H1 (cell line): ENCODE data around the gene ASRGL1. TPM values are rescaled to one million over a fixed set of nuclear protein-coding genes. Genes with fewer than 3 reads are reported as not detected.
A peak's percentile ranks its signal among the peaks of the same experiment; 100 is the strongest.

Experiments
- CTCF ChIA-PET: fragments of 300-600 bp; sonication (Branson Sonifier 250); formaldehyde crosslinking; loops from one replicate; lab custom pipeline; 2021; ENCODE audit not compliant: partially characterized antibody; lab: Charles Lee
- POLR2A ChIA-PET: fragments of 300-600 bp; sonication (Branson Sonifier 250); formaldehyde crosslinking; loops from one replicate; lab custom pipeline; 2021; ENCODE audit warnings: inconsistent platforms; ENCODE audit not compliant: partially characterized antibody; lab: Charles Lee
- DNase-seq, 2 experiments: peaks; one replicate each; pipeline versions ENCODE4 v3.0.0 to v3.0.0-alpha.2; 2010 to 2022; ENCODE audit warnings: low spot score in 2 of 2, low read depth in 1 of 2, mixed read lengths in 1 of 2
- FAIRE-seq: peaks from 2 replicates; lab custom pipeline; 2011; peaks lifted over from hg19 to GRCh38; lab: Jason Lieb, UNC
- H2AFZ ChIP-seq: 2 replicates; pipeline ENCODE4 v1.8.1; 2012; ENCODE audit warnings: low read length, inconsistent platforms
- H2AK5ac ChIP-seq: 2 replicates; pipeline ENCODE4 v1.6.1; 2013; ENCODE audit warnings: low read depth, low read length
- H2BK120ac ChIP-seq: replicated peaks from 2 replicates; pipeline ENCODE3; 2013; ENCODE audit warnings: low read depth, low read length, inconsistent platforms
- H2BK12ac ChIP-seq: 2 replicates; pipeline ENCODE4 v1.6.1; 2013; ENCODE audit warnings: low read depth, low read length
- H2BK15ac ChIP-seq: 2 replicates; pipeline ENCODE4 v1.6.1; 2013; ENCODE audit warnings: low read length
- H2BK20ac ChIP-seq: 2 replicates; pipeline ENCODE4 v1.6.1; 2013; ENCODE audit warnings: low read length
- H2BK5ac ChIP-seq: 2 replicates; pipeline ENCODE4 v1.6.1; 2013; ENCODE audit warnings: low read depth, low read length
- H3K14ac ChIP-seq: 2 replicates; pipeline ENCODE4 v1.6.1; 2013; ENCODE audit warnings: inconsistent platforms; ENCODE audit not compliant: insufficient read length
- H3K18ac ChIP-seq: 2 replicates; pipeline ENCODE4 v1.6.1; 2013; ENCODE audit warnings: low read length; ENCODE audit errors: extremely low read depth
- H3K23ac ChIP-seq: 2 replicates; pipeline ENCODE4 v1.6.1; 2013; ENCODE audit warnings: inconsistent platforms; ENCODE audit not compliant: insufficient read length
- H3K23me2 ChIP-seq: 2 replicates; pipeline ENCODE4 v1.6.1; 2013; ENCODE audit warnings: low read depth, low read length
- H3K27ac ChIP-seq: 2 replicates; pipeline ENCODE4 v1.6.1; 2011; ENCODE audit warnings: low read depth, low read length, inconsistent platforms
- H3K27me3 ChIP-seq, 4 experiments: replicated peaks in 1 of 4; 1 replicate in 1 of 4; 2 replicates in 3 of 4; pipeline versions ENCODE4 v1.6.1 to v1.8.1; 2011 to 2013; ENCODE audit warnings: low read length in 3 of 4, mild to moderate bottlenecking in 3 of 4, inconsistent platforms in 2 of 4, mixed read lengths in 2 of 4, moderate library complexity in 1 of 4; ENCODE audit not compliant: control insufficient read depth in 3 of 4, insufficient read depth in 3 of 4; ENCODE audit errors: extremely low read depth in 1 of 4
- H3K36me3 ChIP-seq, 4 experiments: 2 replicates each; pipeline versions ENCODE4 v1.6.1 to v1.8.1; 2011 to 2013; ENCODE audit warnings: mild to moderate bottlenecking in 4 of 4, low read length in 3 of 4, moderate library complexity in 2 of 4, control low read depth in 1 of 4, inconsistent platforms in 1 of 4; ENCODE audit not compliant: insufficient read depth in 4 of 4, control insufficient read depth in 2 of 4
- H3K4ac ChIP-seq: replicated peaks from 2 replicates; pipeline ENCODE3; 2013; ENCODE audit warnings: low read length, low read depth, mixed read lengths, inconsistent platforms; ENCODE audit not compliant: insufficient read length
- H3K4me1 ChIP-seq, 4 experiments: replicated peaks in 1 of 4; 1 replicate in 1 of 4; 2 replicates in 3 of 4; pipeline versions ENCODE4 v1.6.1 to v1.8.1; 2011 to 2013; ENCODE audit warnings: low read length in 3 of 4, inconsistent platforms in 2 of 4, mixed read lengths in 1 of 4; ENCODE audit not compliant: insufficient read depth in 4 of 4, control insufficient read depth in 3 of 4
- H3K4me2 ChIP-seq, 2 experiments: 2 replicates each; pipeline versions ENCODE4 v1.6.1 to v1.8.1; 2011 to 2013; ENCODE audit warnings: low read depth in 2 of 2, low read length in 2 of 2, control low read depth in 1 of 2, inconsistent platforms in 1 of 2, mild to moderate bottlenecking in 1 of 2; ENCODE audit not compliant: insufficient read depth in 1 of 2
- H3K4me3 ChIP-seq, 4 experiments: fragments of 200-600, 300-600 bp in 1 of 4; sonication (generic), shearing (Covaris generic), sonication (Bioruptor Twin) in 1 of 4; 2 replicates each; pipeline versions ENCODE4 v1.5.1 to v1.8.1; 2011 to 2016; ENCODE audit warnings: low read length in 4 of 4, low read depth in 3 of 4, control low read depth in 2 of 4, inconsistent platforms in 2 of 4, mild to moderate bottlenecking in 2 of 4, mixed read lengths in 1 of 4, moderate library complexity in 1 of 4; ENCODE audit not compliant: insufficient read depth in 2 of 4; ENCODE audit errors: extremely low read depth in 1 of 4
- H3K56ac ChIP-seq: replicated peaks from 2 replicates; pipeline ENCODE3; 2013; ENCODE audit warnings: low read depth, mild to moderate bottlenecking, mixed read lengths, low read length, inconsistent platforms; ENCODE audit not compliant: insufficient read length
- H3K79me1 ChIP-seq: 2 replicates; pipeline ENCODE4 v1.6.1; 2013; ENCODE audit warnings: low read depth, low read length, control low read depth
- H3K79me2 ChIP-seq, 2 experiments: 2 replicates each; pipeline versions ENCODE4 v1.6.1 to v1.8.1; 2012 to 2013; ENCODE audit warnings: low read length in 2 of 2, mild to moderate bottlenecking in 2 of 2, inconsistent platforms in 1 of 2; ENCODE audit not compliant: insufficient read depth in 2 of 2, control insufficient read depth in 1 of 2
- H3K9ac ChIP-seq, 4 experiments: replicated peaks in 1 of 4; 1 replicate in 1 of 4; 2 replicates in 3 of 4; pipeline versions ENCODE4 v1.6.1 to v1.8.1; 2011 to 2013; ENCODE audit warnings: low read depth in 3 of 4, low read length in 3 of 4, control low read depth in 2 of 4, mild to moderate bottlenecking in 2 of 4, moderate library complexity in 2 of 4, inconsistent platforms in 1 of 4; ENCODE audit errors: extremely low read depth in 1 of 4
- H3K9me3 ChIP-seq, 2 experiments: 2 replicates each; pipeline versions ENCODE4 v1.6.1 to v1.8.1; 2012 to 2013; ENCODE audit warnings: mild to moderate bottlenecking in 2 of 2, moderate library complexity in 2 of 2, control low read depth in 1 of 2, inconsistent platforms in 1 of 2, low read depth in 1 of 2, low read length in 1 of 2, mixed read lengths in 1 of 2; ENCODE audit not compliant: insufficient read depth in 2 of 2
- H4K20me1 ChIP-seq, 2 experiments: replicated peaks in 1 of 2; 2 replicates each; pipeline versions ENCODE3 to v1.8.1; 2011 to 2013; ENCODE audit warnings: inconsistent platforms in 2 of 2, low read length in 2 of 2, mild to moderate bottlenecking in 1 of 2; ENCODE audit not compliant: insufficient read depth in 2 of 2, control insufficient read depth in 1 of 2
- H4K5ac ChIP-seq: 2 replicates; pipeline ENCODE4 v1.6.1; 2013; ENCODE audit warnings: low read length, low read depth, mixed read lengths, inconsistent platforms; ENCODE audit not compliant: insufficient read length
- H4K8ac ChIP-seq: 2 replicates; pipeline ENCODE4 v1.8.0; 2013; ENCODE audit warnings: mild to moderate bottlenecking, moderate library complexity, low read length, inconsistent platforms; ENCODE audit not compliant: insufficient read depth; ENCODE audit errors: extremely low read depth
- H4K91ac ChIP-seq: replicated peaks from 2 replicates; pipeline ENCODE3; 2013; ENCODE audit warnings: low read length, mixed read lengths, inconsistent platforms; ENCODE audit not compliant: insufficient read length
- BRCA1 ChIP-seq: IDR thresholded peaks from 2 replicates; pipeline ENCODE4 v1.6.1; 2012; ENCODE audit warnings: low read depth, low read length, improper control_type of control experiment
- SP4 ChIP-seq: IDR thresholded peaks from 2 replicates; pipeline ENCODE4 v1.6.1; 2012; ENCODE audit warnings: low read length, inconsistent platforms
- TCF12 ChIP-seq: IDR thresholded peaks from 2 replicates; pipeline ENCODE4 v1.6.1; 2011; ENCODE audit warnings: low read depth, mild to moderate bottlenecking, low read length
- WGBS, 2 experiments: shearing (Covaris generic) in 1 of 2; methylation state at CpG; one replicate each; pipeline versions ENCODE4 v1.1.6 to v1.1.7; 2013 to 2015; ENCODE audit warnings: low lambda C conversion rate in 2 of 2, mixed read lengths in 2 of 2, inconsistent platforms in 1 of 2, low coverage in 1 of 2, missing lambda C conversion rate in 1 of 2; ENCODE audit not compliant: insufficient replicate concordance in 2 of 2, insufficient coverage in 1 of 2, insufficient read length in 1 of 2; ENCODE audit errors: extremely low coverage in 1 of 2, missing lambda C conversion rate in 1 of 2; 5-methylcytosine and 5-hydroxymethylcytosine counted together
- polyA plus RNA-seq, 7 experiments: library from polyadenylated mRNA; depleted of rRNA in 3 of 7; stranded (reverse) in 5 of 7; unstranded in 2 of 7; fragments of >200 nt in 5 of 7; fragments of 200-250 nt in 2 of 7; gene quantifications; 1 replicate in 5 of 7; 2 replicates in 1 of 7; 4 replicates in 1 of 7; pipeline versions ENCODE4 v1.2.1 to v1.2.3, GENCODE V29; 2011 to 2013; ENCODE audit warnings: missing spikeins in 2 of 7, mixed read lengths in 2 of 7
- total RNA-seq: library from RNA; stranded (reverse); fragmentation: NEBNext Ultra II Directional; extraction: Animal tissue kit (Norgen Biotek cat#: 25700); gene quantifications from 2 replicates; pipeline ENCODE4 v1.2.1, GENCODE V29; 2021
- TF ChIP-seq, protein P1 (sequence below): IDR thresholded peaks from 2 replicates; pipeline ENCODE4 v1.6.1; 2012; ENCODE audit warnings: inconsistent platforms

The ASRGL1 gene
- total and polyA plus RNA-seq, 2 of the 8 experiments (the other 6 are each of a cell fraction or from before 2014, with no cell fraction given) = 19.9 to 23.5 TPM

DNA sequence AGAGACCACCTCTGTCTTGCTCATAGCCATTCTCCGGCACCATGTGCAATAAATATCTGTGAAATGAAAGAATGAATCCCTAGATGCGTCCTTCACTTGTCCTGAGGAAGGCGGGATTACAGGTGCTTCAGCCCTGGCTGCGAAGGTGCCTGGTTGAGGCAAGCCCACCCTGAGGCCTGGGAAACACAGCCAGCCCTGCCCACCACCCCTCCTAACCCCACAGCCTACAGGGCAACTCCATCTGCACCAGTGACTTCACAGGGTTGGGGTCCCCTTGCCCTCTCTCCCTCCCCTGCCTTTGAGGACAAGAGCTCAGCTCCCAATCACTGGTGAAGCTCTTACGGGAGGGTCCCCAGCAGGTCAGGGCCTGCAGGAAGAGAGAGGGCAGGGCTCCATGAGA, 64.1 kb downstream of the ASRGL1 start:
- H3K79me2 ChIP-seq = no peaks in the 10 kb centered on the region
- no peak overlapping the region for H3K23ac ChIP-seq
- no peak overlapping the region for H2AK5ac ChIP-seq
- no peak overlapping the region for H3K14ac ChIP-seq
- WGBS, 2 experiments = 84% methylated on average over 4 of the region's 5 CpGs; no CpG with 5 or more reads in 1 of the 2 experiments
- H2BK5ac ChIP-seq = no peak overlapping the region
- H2BK12ac ChIP-seq = no peak overlapping the region
- ChIA-PET CTCF (interaction anchor here (0.6 to 9.5 kb wide), 9 partner anchors 9 to 665 kb away, joined by 3 to 56 read pairs (median 4); no protein-coding TSS in a partner anchor), POLR2A (interaction anchor here (1.2 to 1.3 kb wide), 2 partner anchors 10 to 18 kb away, joined by 4 to 5 read pairs; partner anchors contain the start of gene SCGB1A1)
- no peak overlapping the region for H3K27ac ChIP-seq
- H4K91ac ChIP-seq = peak overlapping the region; percentile 60
- no peak overlapping the region for H2BK120ac ChIP-seq
- no peaks in the 10 kb centered on the region for H3K79me1 ChIP-seq
- no peak overlapping the region for H3K4ac ChIP-seq
- DNase-seq = no peak
- 0 out of 7 replicates have a peak, but pooled peaks cover 0 to 2% (median 0%) of the 10 kb centered on the region in 4 experiments for H3K27me3 ChIP-seq
- no peaks in the 10 kb centered on the region for H3K9me3 ChIP-seq
- H3K4me3 ChIP-seq = no peak overlapping the region
- no peaks in the 10 kb centered on the region for H3K36me3 ChIP-seq
- H3K9ac ChIP-seq = no peak overlapping the region
- peak overlapping the region; percentile 65; the same call in 1 of the 2 replicates for H4K8ac ChIP-seq
- no peaks in the 10 kb centered on the region; the same call in 1 of the 2 replicates for H3K23me2 ChIP-seq
- no peaks in the 10 kb centered on the region for H4K20me1 ChIP-seq
- H3K18ac ChIP-seq = no peak overlapping the region
- no peak for FAIRE-seq
- peak overlapping the region; percentile 21 for H4K5ac ChIP-seq
- no peak overlapping the region for H3K56ac ChIP-seq
- peak overlapping the region; percentile 23 for H2BK20ac ChIP-seq
- H2AFZ ChIP-seq = no peak overlapping the region
- no peak overlapping the region for H3K4me2 ChIP-seq
- peaks cover 0 to 23% (median 1%) of the 10 kb centered on the region in 4 experiments; a peak in 5 of 7 replicates for H3K4me1 ChIP-seq
- no peak overlapping the region for H2BK15ac ChIP-seq
- no peak for TF ChIP-seq TCF12
- TF ChIP-seq BRCA1 = no peak
- TF ChIP-seq, protein P1, sequence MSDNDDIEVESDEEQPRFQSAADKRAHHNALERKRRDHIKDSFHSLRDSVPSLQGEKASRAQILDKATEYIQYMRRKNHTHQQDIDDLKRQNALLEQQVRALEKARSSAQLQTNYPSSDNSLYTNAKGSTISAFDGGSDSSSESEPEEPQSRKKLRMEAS = no peak
- no peak for TF ChIP-seq SP4
